IPS-18a (cell line): ENCODE measurements around the gene POLL.

Experiments used
- H3K27ac ChIP-seq: one replicate; pipeline ENCODE4 v1.5.1; 2013; ENCODE audit warnings: low read length
- H3K27me3 ChIP-seq: one replicate; pipeline ENCODE4 v1.6.1; 2013; ENCODE audit warnings: mild to moderate bottlenecking, low read length; ENCODE audit not compliant: control insufficient read depth, insufficient read depth
- H3K36me3 ChIP-seq: one replicate; pipeline ENCODE4 v1.6.1; 2013; ENCODE audit warnings: low read depth, low read length; ENCODE audit not compliant: control insufficient read depth
- H3K4me1 ChIP-seq: one replicate; pipeline ENCODE4 v1.6.1; 2013; ENCODE audit warnings: low read depth, low read length; ENCODE audit not compliant: control insufficient read depth
- H3K4me3 ChIP-seq: one replicate; pipeline ENCODE4 v1.5.1; 2013; ENCODE audit warnings: low read length
- H3K9ac ChIP-seq: one replicate; pipeline ENCODE4 v1.6.1; 2013; ENCODE audit warnings: mild to moderate bottlenecking, low read length, moderate library complexity
- H3K9me3 ChIP-seq: one replicate; pipeline ENCODE4 v1.6.1; 2013; ENCODE audit warnings: low read depth, low read length; ENCODE audit not compliant: control insufficient read depth

The POLL gene

GRCh38 chr10:101538446-101538845, 49.6 kb downstream of the POLL start:
- H3K36me3 ChIP-seq, result peaks cover 4% of the 10 kb centered on the region
- H3K9ac ChIP-seq, result no peak overlapping the region
- H3K27me3 ChIP-seq, result no peaks in the 10 kb centered on the region
- H3K4me1 ChIP-seq, result no peaks in the 10 kb centered on the region
- H3K9me3 ChIP-seq, result no peaks in the 10 kb centered on the region
- no peak overlapping the region for H3K27ac ChIP-seq
- H3K4me3 ChIP-seq, result no peak overlapping the region

DNA sequence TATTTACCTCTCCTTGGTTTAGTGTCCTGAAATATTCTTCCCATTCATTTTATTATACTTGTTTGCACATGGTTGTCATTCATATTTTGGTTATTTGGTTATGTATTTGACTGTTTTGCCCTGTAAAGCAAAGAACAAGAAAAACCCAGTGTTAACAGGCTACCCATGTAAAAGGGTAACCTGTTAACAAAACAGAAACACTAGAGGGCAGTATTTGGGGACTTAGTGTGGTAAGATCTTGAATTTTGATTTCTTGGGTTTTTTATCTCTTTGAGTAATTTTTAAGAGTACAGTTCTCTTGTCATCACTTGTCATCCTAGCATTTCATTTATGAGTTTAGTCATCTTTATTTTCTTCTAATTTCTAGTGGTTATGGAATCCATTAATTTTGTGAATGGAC, 51.3 kb downstream of the POLL start:
- Histone ChIP-seq H3K9ac (no peak overlapping the region), H3K9me3 (no peaks in the 10 kb centered on the region), H3K27ac (no peak overlapping the region), H3K4me3 (no peak overlapping the region), H3K36me3 (peaks cover 4% of the 10 kb centered on the region), H3K27me3 (no peaks in the 10 kb centered on the region), H3K4me1 (no peaks in the 10 kb centered on the region)

GRCh38 chr10:101535949-101536348, 52.1 kb downstream of the POLL start:
- Histone ChIP-seq H3K4me3 (no peak overlapping the region), H3K27me3 (no peaks in the 10 kb centered on the region), H3K27ac (no peak overlapping the region), H3K36me3 (peaks cover 4% of the 10 kb centered on the region), H3K9me3 (no peaks in the 10 kb centered on the region), H3K4me1 (no peaks in the 10 kb centered on the region), H3K9ac (no peak overlapping the region)

DNA sequence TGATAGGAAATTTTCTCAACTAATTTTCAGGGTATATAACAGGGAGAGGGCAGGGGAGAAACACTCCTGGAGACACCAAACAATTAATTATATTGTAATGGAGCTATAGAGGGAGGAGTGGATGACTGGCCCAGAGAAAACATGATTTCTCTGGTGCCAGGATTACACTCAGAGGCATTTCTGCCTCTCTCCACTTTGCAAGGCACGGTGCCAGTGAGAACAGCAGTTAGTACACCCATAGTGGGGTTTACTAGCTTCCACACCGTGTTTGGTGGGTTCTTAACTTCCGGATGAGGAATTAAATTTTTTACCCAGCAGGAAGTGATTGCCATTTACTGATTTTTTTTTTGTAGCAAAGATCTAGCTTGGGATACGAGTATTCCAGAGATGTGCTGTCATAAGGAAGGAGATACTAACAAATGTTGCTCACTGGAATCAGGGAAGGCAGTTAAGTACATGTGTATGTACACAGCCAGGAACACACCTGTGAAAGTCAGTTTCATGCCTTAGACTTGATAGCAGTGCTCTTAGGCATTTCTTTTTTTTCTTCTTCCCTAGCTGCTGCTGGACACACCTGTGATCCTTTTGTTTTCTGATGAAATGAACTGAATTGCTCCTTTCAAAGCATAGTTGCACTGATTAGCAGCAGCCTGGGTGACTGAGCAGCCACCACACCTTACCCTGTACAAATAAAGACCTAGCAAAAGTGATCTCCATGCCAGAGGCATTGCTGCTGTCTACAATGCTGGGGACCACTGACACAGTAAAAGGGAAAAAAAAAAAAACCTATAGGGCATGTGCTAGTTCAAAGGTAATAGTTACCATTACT, 58.1 kb downstream of the POLL start:
- no peaks in the 10 kb centered on the region for H3K27me3 ChIP-seq
- H3K27ac ChIP-seq, result no peak overlapping the region
- peaks cover 11% of the 10 kb centered on the region for H3K4me1 ChIP-seq
- no peak overlapping the region for H3K9ac ChIP-seq
- H3K4me3 ChIP-seq, result no peak overlapping the region
- no peaks in the 10 kb centered on the region for H3K36me3 ChIP-seq
- no peaks in the 10 kb centered on the region for H3K9me3 ChIP-seq

DNA sequence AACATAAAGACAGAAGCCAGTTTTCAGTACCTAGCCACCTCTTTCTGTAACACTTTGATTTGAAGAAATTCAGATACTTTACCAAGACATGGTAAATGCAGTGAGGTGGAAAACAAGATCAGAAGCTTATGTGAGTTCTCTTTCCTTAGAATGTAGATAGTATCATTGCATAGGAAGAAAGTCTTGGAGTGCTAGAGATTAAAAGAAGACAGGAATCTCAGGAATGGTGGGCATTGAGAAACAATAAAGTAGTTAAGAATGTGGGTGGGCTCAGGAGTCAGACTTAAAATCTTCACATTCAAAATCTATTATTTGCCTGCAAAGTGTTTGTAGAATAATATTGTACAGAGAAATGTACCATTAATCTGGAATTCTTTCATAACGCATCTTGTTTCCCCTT, 58.9 kb downstream of the POLL start:
- Histone ChIP-seq H3K4me1 (peaks cover 11% of the 10 kb centered on the region), H3K36me3 (no peaks in the 10 kb centered on the region), H3K9ac (no peak overlapping the region), H3K4me3 (no peak overlapping the region), H3K27ac (no peak overlapping the region), H3K9me3 (no peaks in the 10 kb centered on the region), H3K27me3 (no peaks in the 10 kb centered on the region)
